Activated CD8-positive, alpha-beta T cell treated with anti-CD3 and anti-CD28 coated beads for 36 hours (primary cell): Measurements from ENCODE around the gene APBA1. TPM values are rescaled to one million over a fixed set of nuclear protein-coding genes. Genes with fewer than 3 reads are reported as not detected.

ENCODE experiments used
- ATAC-seq: fragments of 200-7000 bp; cut with Tn5 transposase; one replicate; pipeline ENCODE4 v1.10.0; 2021; ENCODE audit warnings: mild to moderate bottlenecking, moderate library complexity
- CTCF ChIA-PET: fragments of 350-600 bp; sonication (Branson Sonifier 250); formaldehyde crosslinking; loops from one replicate; lab custom pipeline; 2021; ENCODE audit warnings: antibody characterized with exemption; lab: Charles Lee
- POLR2A ChIA-PET: fragments of 350-600 bp; sonication (Branson Sonifier 250); formaldehyde crosslinking; loops from one replicate; lab custom pipeline; 2021; ENCODE audit warnings: antibody characterized with exemption; lab: Charles Lee
- DNase-seq: peaks from one replicate; pipeline ENCODE4 v3.0.0-alpha.2; 2020
- H3K27ac Mint-ChIP-seq: one replicate; pipeline ENCODE4 v1.8.0; 2021; ENCODE audit warnings: mild to moderate bottlenecking, mixed read lengths
- H3K27me3 Mint-ChIP-seq: one replicate; pipeline ENCODE4 v1.8.0; 2021; ENCODE audit warnings: mixed read lengths
- H3K36me3 Mint-ChIP-seq: one replicate; pipeline ENCODE4 v1.8.0; 2021; ENCODE audit warnings: low read depth, mixed read lengths
- H3K4me1 Mint-ChIP-seq: one replicate; pipeline ENCODE4 v1.8.0; 2021; ENCODE audit warnings: low read depth, mixed read lengths
- H3K4me3 Mint-ChIP-seq: one replicate; pipeline ENCODE4 v1.8.0; 2021; ENCODE audit warnings: mild to moderate bottlenecking, moderate library complexity, mixed read lengths
- H3K9me3 Mint-ChIP-seq: one replicate; pipeline ENCODE4 v1.8.0; 2021; ENCODE audit warnings: mixed read lengths
- CTCF ChIP-seq: fragments of 200-600 bp; IDR thresholded peaks from one replicate; pipeline ENCODE4 v1.8.0; 2022; ENCODE audit warnings: antibody characterized with exemption, mild to moderate bottlenecking
- intact Hi-C: fragments of 100-400 bp; cut with micrococcal nuclease; formaldehyde crosslinking; loops from one replicate; pipeline ENCODE4 v1.10.0; 2022
- total RNA-seq, 2 experiments: library from RNA; stranded (reverse); gene quantifications; one replicate each; pipeline ENCODE4 v1.2.3, GENCODE V29; 2021

Gene APBA1
- total RNA-seq, 2 experiments from 2014 or later = 0.07 TPM; not detected in 1

GRCh38 chr9:69542942-69543704 is 129.0 kb downstream of the APBA1 start:
- ATAC-seq = no peak
- Mint-ChIP-seq H3K27me3 (peaks cover 3% of the 10 kb centered on the region), H3K36me3 (no peaks in the 10 kb centered on the region), H3K4me1 (no peaks in the 10 kb centered on the region), H3K27ac (no peak overlapping the region), H3K4me3 (no peak overlapping the region), H3K9me3 (no peaks in the 10 kb centered on the region)
- CTCF ChIA-PET = no interaction called here
- intact Hi-C loops = no loop called here
- POLR2A ChIA-PET = no interaction called here
- DNase-seq = no peak
- TF ChIP-seq CTCF = no peak

- DNase-seq = no peak
- TF ChIP-seq CTCF = no peak
- ChIA-PET CTCF (no interaction called here), POLR2A (no interaction called here)
- Mint-ChIP-seq H3K36me3 (no peaks in the 10 kb centered on the region), H3K27me3 (peaks cover under 1% of the 10 kb centered on the region), H3K4me1 (no peaks in the 10 kb centered on the region), H3K4me3 (no peak overlapping the region), H3K27ac (no peak overlapping the region), H3K9me3 (no peaks in the 10 kb centered on the region)
- no peak for ATAC-seq
- intact Hi-C loops = no loop called here
Observed at GRCh38 chr9:69542058-69542457, 130.1 kb downstream of the APBA1 start.

- Mint-ChIP-seq H3K27me3 (no peaks in the 10 kb centered on the region), H3K36me3 (no peaks in the 10 kb centered on the region), H3K4me3 (no peak overlapping the region), H3K9me3 (no peaks in the 10 kb centered on the region), H3K27ac (no peak overlapping the region), H3K4me1 (no peaks in the 10 kb centered on the region)
- DNase-seq = no peak
- intact Hi-C loops = no loop called here
- ATAC-seq = no peak
- CTCF ChIA-PET = no interaction called here
- no peak for TF ChIP-seq CTCF
- POLR2A ChIA-PET = no interaction called here
Observed at GRCh38 chr9:69535911-69536310, 136.3 kb downstream of the APBA1 start.

- no peaks in the 10 kb centered on the region for H3K4me1 Mint-ChIP-seq
- ChIA-PET CTCF (no interaction called here), POLR2A (no interaction called here)
- no peaks in the 10 kb centered on the region for H3K9me3 Mint-ChIP-seq
- no peak for TF ChIP-seq CTCF
- ATAC-seq (no peak), DNase-seq (no peak)
- intact Hi-C loops = no loop called here
- H3K27me3 Mint-ChIP-seq = no peaks in the 10 kb centered on the region
- H3K36me3 Mint-ChIP-seq = no peaks in the 10 kb centered on the region
- H3K4me3 Mint-ChIP-seq = no peak overlapping the region
- H3K27ac Mint-ChIP-seq = no peak overlapping the region
Observed at GRCh38 chr9:69535286-69535832, 136.8 kb downstream of the APBA1 start.

GRCh38 chr9:69532396-69532795 is 139.8 kb downstream of the APBA1 start:
- Mint-ChIP-seq H3K9me3 (no peaks in the 10 kb centered on the region), H3K4me3 (no peak overlapping the region), H3K36me3 (no peaks in the 10 kb centered on the region), H3K27me3 (no peaks in the 10 kb centered on the region), H3K27ac (no peak overlapping the region), H3K4me1 (no peaks in the 10 kb centered on the region)
- ATAC-seq (no peak), DNase-seq (no peak)
- no peak for TF ChIP-seq CTCF
- intact Hi-C loops = no loop called here
- ChIA-PET CTCF (no interaction called here), POLR2A (no interaction called here)
